Activated CD8-positive, alpha-beta memory T cell treated with anti-CD3 and anti-CD28 coated beads, Interleukin-2, amount 50 U/mL, for 24 hours (primary cell): ENCODE data around the gene PPFIA4.

Experiments used
- DNase-seq: peaks from one replicate; pipeline ENCODE4 v3.0.0-alpha.2; 2020; ENCODE audit errors: extremely low read depth

Gene PPFIA4

GRCh38 chr1:203057911-203058675 lies 31.8 kb downstream of the PPFIA4 start:
- no peak for DNase-seq

GRCh38 chr1:203058676-203058935 lies 32.3 kb downstream of the PPFIA4 start:
- DNase-seq, result no peak

- no peak for DNase-seq
These were observed 33.2 kb downstream of the PPFIA4 start for GRCh38 chr1:203059485-203059884.

- no peak for DNase-seq
These were observed 33.8 kb downstream of the PPFIA4 start for GRCh38 chr1:203060115-203060514.

GRCh38 chr1:203063287-203063686 lies 37.0 kb downstream of the PPFIA4 start:
- DNase-seq, result no peak

GRCh38 chr1:203065191-203065590 lies 38.9 kb downstream of the PPFIA4 start:
- no peak for DNase-seq

GRCh38 chr1:203065986-203066385 lies 39.7 kb downstream of the PPFIA4 start:
- DNase-seq, result no peak

- DNase-seq, result no peak
These were observed 40.7 kb downstream of the PPFIA4 start for GRCh38 chr1:203066965-203067364.

GRCh38 chr1:203069030-203069747 lies 42.9 kb downstream of the PPFIA4 start:
- no peak for DNase-seq

GRCh38 chr1:203072002-203072602 lies 45.8 kb downstream of the PPFIA4 start:
- DNase-seq, result no peak

- no peak for DNase-seq
These were observed 46.6 kb downstream of the PPFIA4 start for GRCh38 chr1:203072911-203073310.

- DNase-seq, result no peak
These were observed 47.2 kb downstream of the PPFIA4 start for GRCh38 chr1:203073469-203073868.

- no peak for DNase-seq
These were observed 48.3 kb downstream of the PPFIA4 start for GRCh38 chr1:203074610-203075009.

- DNase-seq, result no peak
These were observed 49.1 kb downstream of the PPFIA4 start for GRCh38 chr1:203075236-203076030.

GRCh38 chr1:203076031-203076511 lies 49.8 kb downstream of the PPFIA4 start:
- DNase-seq, result no peak

- DNase-seq, result no peak
These were observed 51.1 kb downstream of the PPFIA4 start for GRCh38 chr1:203077367-203077766.

- no peak for DNase-seq
These were observed 51.7 kb downstream of the PPFIA4 start for GRCh38 chr1:203077956-203078355.

GRCh38 chr1:203078478-203078877 lies 52.2 kb downstream of the PPFIA4 start:
- no peak for DNase-seq

- DNase-seq, result no peak
These were observed 54.2 kb downstream of the PPFIA4 start for GRCh38 chr1:203080456-203080855.

GRCh38 chr1:203081465-203082230 lies 55.4 kb downstream of the PPFIA4 start:
- no peak for DNase-seq

- DNase-seq, result no peak
These were observed 55.9 kb downstream of the PPFIA4 start for GRCh38 chr1:203082231-203082505.
